Neural progenitor cell (in vitro differentiated cells): ENCODE data around the gene LIPM.

Source experiments
- EZH2 ChIP-seq: fragments of 200-600 bp; sonication (generic); IDR thresholded peaks from 2 replicates; pipeline ENCODE4 v1.6.1; 2017; ENCODE audit warnings: antibody characterized with exemption, mild to moderate bottlenecking, moderate library complexity
- EZH2phosphoT487 ChIP-seq: fragments of 200-600 bp; sonication (generic); IDR thresholded peaks from 2 replicates; pipeline ENCODE4 v1.6.1; 2017; ENCODE audit warnings: antibody characterized with exemption
- TF ChIP-seq, protein P1 (sequence below): fragments of 200-600 bp; sonication (generic); IDR thresholded peaks from 2 replicates; pipeline ENCODE4 v1.5.1; 2017; ENCODE audit warnings: antibody characterized with exemption, mild to moderate bottlenecking

- TF ChIP-seq, protein P1, sequence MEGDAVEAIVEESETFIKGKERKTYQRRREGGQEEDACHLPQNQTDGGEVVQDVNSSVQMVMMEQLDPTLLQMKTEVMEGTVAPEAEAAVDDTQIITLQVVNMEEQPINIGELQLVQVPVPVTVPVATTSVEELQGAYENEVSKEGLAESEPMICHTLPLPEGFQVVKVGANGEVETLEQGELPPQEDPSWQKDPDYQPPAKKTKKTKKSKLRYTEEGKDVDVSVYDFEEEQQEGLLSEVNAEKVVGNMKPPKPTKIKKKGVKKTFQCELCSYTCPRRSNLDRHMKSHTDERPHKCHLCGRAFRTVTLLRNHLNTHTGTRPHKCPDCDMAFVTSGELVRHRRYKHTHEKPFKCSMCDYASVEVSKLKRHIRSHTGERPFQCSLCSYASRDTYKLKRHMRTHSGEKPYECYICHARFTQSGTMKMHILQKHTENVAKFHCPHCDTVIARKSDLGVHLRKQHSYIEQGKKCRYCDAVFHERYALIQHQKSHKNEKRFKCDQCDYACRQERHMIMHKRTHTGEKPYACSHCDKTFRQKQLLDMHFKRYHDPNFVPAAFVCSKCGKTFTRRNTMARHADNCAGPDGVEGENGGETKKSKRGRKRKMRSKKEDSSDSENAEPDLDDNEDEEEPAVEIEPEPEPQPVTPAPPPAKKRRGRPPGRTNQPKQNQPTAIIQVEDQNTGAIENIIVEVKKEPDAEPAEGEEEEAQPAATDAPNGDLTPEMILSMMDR = peak; percentile 71
- TF ChIP-seq EZH2 (no peak), EZH2phosphoT487 (no peak)
These were observed 10.6 kb upstream of the LIPM start for GRCh38 chr10:88791924-88792323.
